Measurements from ENCODE around the gene GNL1. TPM values are rescaled to one million over a fixed set of nuclear protein-coding genes. Genes with fewer than 3 reads are reported as not detected.

Gene GNL1
- total RNA-seq, 5 donors from 2014 or later (not counting 1 experiment from before 2014, with no cell fraction given), result 65.5 to 167 (median 72.9) TPM

DNA sequence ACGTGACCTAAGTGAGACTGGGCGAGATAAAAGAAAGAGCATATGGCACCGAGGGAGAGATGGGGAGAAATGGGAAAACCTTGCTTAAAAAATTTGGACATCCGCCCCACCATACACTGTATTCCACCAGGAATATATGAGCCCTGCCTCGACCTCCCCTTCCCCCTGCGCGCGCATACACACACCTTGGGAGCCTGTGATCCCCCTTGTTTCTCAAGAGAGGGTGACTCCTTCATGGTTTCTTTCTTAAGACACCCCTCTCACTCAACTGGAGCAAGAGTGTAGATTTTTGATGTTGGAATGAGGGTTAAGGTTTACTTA lies 15.4 kb upstream of the GNL1 start:
- H3K36me3 Mint-ChIP-seq, result peaks cover 3% of the 10 kb centered on the region
- H3K27ac ChIP-seq (ENCODE audit: low read length), result peak overlapping the region; percentile 87
- H3K4me1 ChIP-seq (ENCODE audit: control insufficient read depth in 1 of 2, extremely low read depth in 1 of 2, insufficient read depth in 2 of 2, low read length in 2 of 2), result peaks cover 27 to 43% of the 10 kb centered on the region in 2 experiments
- peak overlapping the region; percentile 97 to 100 (median 98) for H3K4me3 Mint-ChIP-seq
- peak overlapping the region; percentile 98 to 99 for H3K27ac Mint-ChIP-seq
- no peaks in the 10 kb centered on the region for H3K27me3 Mint-ChIP-seq
- 0% methylated on average over 1 of the region's 8 CpGs for WGBS (ENCODE audit: insufficient coverage)
- peak overlapping the region; percentile 71 to 92 for H3K4me3 ChIP-seq (ENCODE audit: control insufficient read depth in 1 of 2, extremely low read depth in 1 of 2, low read length in 1 of 2)
- ATAC-seq (replicated peaks in 1 of 4), result no peak
- H3K36me3 ChIP-seq (ENCODE audit: control insufficient read depth in 2 of 2, extremely low read depth in 1 of 2, insufficient read depth in 1 of 2, low read length in 1 of 2), result peaks cover 3 to 12% of the 10 kb centered on the region in 2 donors
- ChIA-PET POLR2A (interaction anchor here (0.5 to 2.3 kb wide), 9 partner anchors 9 to 60 kb away, joined by 3 to 21 read pairs (median 4); partner anchors contain the start of genes GNL1 (in 1 of the 2) and PRR3 (in 1 of the 2)), CTCF (interaction anchor here in 1 of 2 donors (0.9 to 2.1 kb wide), 7 partner anchors 13 to 46 kb away, joined by 3 to 15 read pairs (median 5); partner anchors contain the start of genes MRPS18B and PRR3)
- DNase-seq, result no peak
- no peaks in the 10 kb centered on the region for H3K9me3 Mint-ChIP-seq
- H3K27me3 ChIP-seq (replicated peaks in 1 of 2; ENCODE audit: control insufficient read depth in 2 of 2, extremely low read depth in 1 of 2, insufficient read depth in 2 of 2, low read length in 1 of 2), result no peaks in the 10 kb centered on the region
- no peaks in the 10 kb centered on the region for H3K9me3 ChIP-seq
- H3K4me1 Mint-ChIP-seq, result peaks cover 64 to 74% (median 68%) of the 10 kb centered on the region in 3 donors

DNA sequence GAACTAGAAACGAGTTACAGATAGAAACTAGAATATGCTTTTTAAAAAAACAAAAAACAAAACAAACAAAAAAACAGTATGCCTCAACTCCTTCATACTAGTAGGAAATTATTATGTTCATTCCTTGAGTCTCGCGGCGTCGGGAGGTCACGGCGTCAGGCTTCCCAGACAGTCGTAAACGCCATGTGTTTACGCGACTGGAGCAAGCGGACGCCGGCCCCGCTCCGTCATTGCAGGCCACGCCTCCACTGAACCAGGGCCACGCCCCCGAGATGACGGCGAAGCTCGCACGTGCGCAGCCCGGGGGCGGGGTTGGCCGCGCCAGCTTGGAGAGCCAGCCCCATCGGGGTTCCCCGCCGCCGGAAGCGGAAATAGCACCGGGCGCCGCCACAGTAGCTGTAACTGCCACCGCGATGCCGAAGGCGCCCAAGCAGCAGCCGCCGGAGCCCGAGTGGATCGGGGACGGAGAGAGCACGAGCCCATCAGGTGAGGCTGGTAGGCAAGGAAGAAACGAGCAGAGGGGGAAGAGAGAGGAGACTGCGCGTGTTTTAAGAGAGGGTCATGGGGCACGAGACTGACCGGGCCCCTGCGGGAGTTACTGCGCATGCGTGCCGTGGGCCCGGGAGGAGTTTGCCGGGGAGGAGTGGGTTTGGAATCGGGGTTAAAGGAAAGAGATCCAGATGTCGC lies 14.9 kb upstream of the GNL1 start, which contains the start of gene ABCF1:
Gene ABCF1, plus strand, starts transcription at position 368 of the 687 bp plus-strand sequence. Its CDS starts 46 bp downstream, at position 414.
- peak within 1 kb of the TSS; percentile 98 to 99 for H3K27ac Mint-ChIP-seq
- CTCF ChIA-PET, result interaction anchor here in 1 of 2 donors (0.7 to 2.1 kb wide), 11 partner anchors 13 to 89 kb away, joined by 3 to 15 read pairs (median 4); partner anchors contain the start of genes GNL1, MRPS18B and PRR3

DNA sequence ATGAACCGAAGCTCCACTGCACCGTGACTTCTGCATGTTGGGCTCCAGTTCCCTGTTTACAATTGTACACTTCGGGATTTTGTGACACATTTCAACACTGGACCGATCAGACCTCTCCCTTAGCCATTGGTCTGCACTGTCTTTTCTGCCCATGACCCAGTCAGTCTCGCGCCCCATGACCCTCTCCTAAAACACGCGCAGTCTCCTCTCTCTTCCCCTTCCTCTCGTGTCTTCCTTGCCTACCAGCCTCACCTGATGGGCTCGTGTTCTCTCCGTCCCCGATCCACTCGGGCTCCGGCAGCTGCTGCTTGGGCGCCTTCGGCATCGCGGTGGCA lies 14.4 kb upstream of the GNL1 start:
- no peaks in the 10 kb centered on the region for H3K27me3 Mint-ChIP-seq
- H3K9me3 Mint-ChIP-seq, result no peaks in the 10 kb centered on the region
- ChIA-PET CTCF (interaction anchor here (0.6 to 2.1 kb wide), 13 partner anchors 12 to 107 kb away, joined by 3 to 15 read pairs (median 4); partner anchors contain the start of genes GNL1 (in 1 of the 2), MRPS18B (in 1 of the 2) and PRR3 (in 1 of the 2)), POLR2A (interaction anchor here (0.6 to 2.3 kb wide), 9 partner anchors 14 to 511 kb away, joined by 3 to 21 read pairs (median 4); partner anchors contain the start of genes GNL1 (in 2 of the 2) and PRR3 (in 2 of the 2))
- H3K36me3 Mint-ChIP-seq, result no peaks in the 10 kb centered on the region
- Histone ChIP-seq H3K27me3 (replicated peaks in 1 of 2; ENCODE audit: control insufficient read depth in 2 of 2, extremely low read depth in 1 of 2, insufficient read depth in 2 of 2, low read length in 1 of 2) (no peaks in the 10 kb centered on the region), H3K4me1 (ENCODE audit: control insufficient read depth in 1 of 2, extremely low read depth in 1 of 2, insufficient read depth in 2 of 2, low read length in 2 of 2) (peaks cover 27 to 42% of the 10 kb centered on the region in 2 experiments), H3K9me3 (no peaks in the 10 kb centered on the region), H3K36me3 (ENCODE audit: control insufficient read depth in 2 of 2, extremely low read depth in 1 of 2, insufficient read depth in 1 of 2, low read length in 1 of 2) (peaks cover 0 to 6% of the 10 kb centered on the region in 2 donors), H3K27ac (ENCODE audit: low read length) (peak overlapping the region; percentile 80), H3K4me3 (ENCODE audit: control insufficient read depth in 1 of 2, extremely low read depth in 1 of 2, low read length in 1 of 2) (peak overlapping the region; percentile 71 to 92)
- 7% methylated on average over 9 of the region's 18 CpGs for WGBS (ENCODE audit: insufficient coverage)
- DNase-seq (peak in 1 of 35 experiments; percentile 24), ATAC-seq (replicated peaks in 1 of 4) (peak; percentile 13 to 30 (median 20))
- H3K4me3 Mint-ChIP-seq, result peak overlapping the region; percentile 97 to 100 (median 98)
- peak overlapping the region; percentile 98 to 99 for H3K27ac Mint-ChIP-seq
- peaks cover 62 to 70% (median 69%) of the 10 kb centered on the region in 3 donors for H3K4me1 Mint-ChIP-seq

More for the DNA sequence above, 14.9 kb upstream of the GNL1 start, which contains the start of gene ABCF1:
- Mint-ChIP-seq H3K4me3 (peak within 1 kb of the TSS; percentile 97 to 100 (median 98)), H3K27me3 (no peaks in the 10 kb centered on the region), H3K36me3 (no peaks in the 10 kb centered on the region), H3K4me1 (peaks cover 62 to 69% (median 66%) of the 10 kb centered on the region in 3 donors), H3K9me3 (no peaks in the 10 kb centered on the region)
- under 1% methylated on average over 55 of the region's 59 CpGs for WGBS (ENCODE audit: insufficient coverage)
- POLR2A ChIA-PET, result interaction anchor here (0.5 to 2.3 kb wide), 11 partner anchors 10 to 233 kb away, joined by 3 to 21 read pairs (median 4); partner anchors contain the start of genes GNL1 (in 2 of the 2) and PRR3 (in 2 of the 2)
- no peaks in the 10 kb centered on the region for H3K9me3 ChIP-seq
- peaks cover 0 to 8% of the 10 kb centered on the region in 2 donors for H3K36me3 ChIP-seq (ENCODE audit: control insufficient read depth in 2 of 2, extremely low read depth in 1 of 2, insufficient read depth in 1 of 2, low read length in 1 of 2)
- DNase-seq (peak; percentile 97 to 100 (median 99)), ATAC-seq (replicated peaks in 1 of 4) (peak; percentile 94 to 98 (median 96))
- peak within 1 kb of the TSS; percentile 87 for H3K27ac ChIP-seq (ENCODE audit: low read length)
- peak within 1 kb of the TSS; percentile 71 to 92 for H3K4me3 ChIP-seq (ENCODE audit: control insufficient read depth in 1 of 2, extremely low read depth in 1 of 2, low read length in 1 of 2)
- no peaks in the 10 kb centered on the region for H3K27me3 ChIP-seq (replicated peaks in 1 of 2; ENCODE audit: control insufficient read depth in 2 of 2, extremely low read depth in 1 of 2, insufficient read depth in 2 of 2, low read length in 1 of 2)
- peaks cover 27 to 43% of the 10 kb centered on the region in 2 experiments for H3K4me1 ChIP-seq (ENCODE audit: control insufficient read depth in 1 of 2, extremely low read depth in 1 of 2, insufficient read depth in 2 of 2, low read length in 2 of 2)

DNA sequence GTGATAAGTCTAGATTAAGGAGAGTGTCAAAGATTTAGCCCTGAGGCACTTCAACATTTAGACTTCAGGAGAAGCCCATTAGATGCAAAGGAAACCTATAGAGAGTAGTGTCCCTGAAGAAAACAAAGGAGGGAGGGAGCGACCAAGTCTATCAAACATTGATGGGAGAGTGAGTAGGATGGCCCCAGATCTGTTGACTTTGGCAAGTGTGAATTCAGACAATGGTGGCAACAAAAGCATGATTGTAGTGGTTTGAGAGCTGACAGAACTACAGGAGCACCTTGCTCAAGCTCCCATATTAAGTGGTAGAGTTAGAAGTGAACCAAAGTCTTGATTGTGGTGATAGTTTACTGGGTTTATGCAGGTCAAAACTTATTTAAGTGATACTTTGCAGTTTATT lies 14.0 kb upstream of the GNL1 start:
- Mint-ChIP-seq H3K36me3 (no peaks in the 10 kb centered on the region), H3K4me1 (peaks cover 59 to 70% (median 69%) of the 10 kb centered on the region in 3 donors), H3K4me3 (peak overlapping the region; percentile 97 to 100 (median 98)), H3K9me3 (no peaks in the 10 kb centered on the region), H3K27me3 (no peaks in the 10 kb centered on the region), H3K27ac (peak overlapping the region; percentile 50 to 98)
- CTCF ChIA-PET, result interaction anchor here (0.6 to 2.1 kb wide), 10 partner anchors 13 to 107 kb away, joined by 3 to 15 read pairs (median 3); partner anchors contain the start of genes MRPS18B (in 1 of the 2) and PRR3 (in 1 of the 2)
- 78% methylated on average over 1 of the region's 1 CpG for WGBS (ENCODE audit: insufficient coverage)
- Histone ChIP-seq H3K4me3 (ENCODE audit: control insufficient read depth in 1 of 2, extremely low read depth in 1 of 2, low read length in 1 of 2) (peak overlapping the region; percentile 71 to 92), H3K27me3 (replicated peaks in 1 of 2; ENCODE audit: control insufficient read depth in 2 of 2, extremely low read depth in 1 of 2, insufficient read depth in 2 of 2, low read length in 1 of 2) (no peaks in the 10 kb centered on the region), H3K27ac (ENCODE audit: low read length) (no peak overlapping the region), H3K36me3 (ENCODE audit: control insufficient read depth in 2 of 2, extremely low read depth in 1 of 2, insufficient read depth in 1 of 2, low read length in 1 of 2) (peaks cover 0 to 1% of the 10 kb centered on the region in 2 donors), H3K4me1 (ENCODE audit: control insufficient read depth in 1 of 2, extremely low read depth in 1 of 2, insufficient read depth in 2 of 2, low read length in 2 of 2) (peaks cover 27 to 40% of the 10 kb centered on the region in 2 experiments), H3K9me3 (no peaks in the 10 kb centered on the region)
- no peak for ATAC-seq (replicated peaks in 1 of 4)
- POLR2A ChIA-PET, result interaction anchor here (0.6 to 2.3 kb wide), 8 partner anchors 13 to 510 kb away, joined by 3 to 21 read pairs (median 5); partner anchors contain the start of genes GNL1 (in 2 of the 2) and PRR3 (in 2 of the 2)
- peak in 1 of 35 experiments; percentile 21 for DNase-seq

DNA sequence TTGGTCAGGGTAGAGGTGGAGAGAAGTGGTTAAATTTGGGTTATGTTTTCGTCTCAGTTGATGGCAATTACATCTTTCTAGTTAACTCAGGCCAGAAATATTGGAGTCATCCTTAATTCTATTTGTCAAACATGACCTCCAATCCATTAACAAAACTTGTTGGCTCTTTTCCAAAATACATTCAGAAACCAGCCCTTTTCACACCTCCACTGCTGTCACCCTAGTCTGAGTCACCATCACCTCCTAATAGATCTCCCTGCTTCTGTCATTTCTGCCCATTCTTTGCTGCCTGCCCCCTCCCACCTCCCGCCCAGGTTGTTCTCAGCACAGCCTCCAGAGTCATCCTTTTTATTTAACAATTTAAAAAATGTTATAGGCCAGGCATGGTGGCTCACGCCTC lies 12.0 kb upstream of the GNL1 start:
- 54% methylated on average over 2 of the region's 3 CpGs for WGBS (ENCODE audit: insufficient coverage)
- no peaks in the 10 kb centered on the region for H3K27me3 Mint-ChIP-seq
- peaks cover 0 to under 1% of the 10 kb centered on the region in 2 donors for H3K36me3 ChIP-seq (ENCODE audit: control insufficient read depth in 2 of 2, extremely low read depth in 1 of 2, insufficient read depth in 1 of 2, low read length in 1 of 2)
- peaks cover 42 to 53% (median 51%) of the 10 kb centered on the region in 3 donors for H3K4me1 Mint-ChIP-seq
- no peaks in the 10 kb centered on the region for H3K9me3 Mint-ChIP-seq
- DNase-seq (peak in 7 of 35 experiments; percentile 11 to 62 (median 33)), ATAC-seq (replicated peaks in 1 of 4) (no peak)
- POLR2A ChIA-PET, result no interaction called here
- H3K27ac Mint-ChIP-seq, result no peak overlapping the region
- H3K4me3 ChIP-seq (ENCODE audit: control insufficient read depth in 1 of 2, extremely low read depth in 1 of 2, low read length in 1 of 2), result no peak overlapping the region
- H3K27me3 ChIP-seq (replicated peaks in 1 of 2; ENCODE audit: control insufficient read depth in 2 of 2, extremely low read depth in 1 of 2, insufficient read depth in 2 of 2, low read length in 1 of 2), result no peaks in the 10 kb centered on the region
- H3K36me3 Mint-ChIP-seq, result peaks cover 2% of the 10 kb centered on the region
- peaks cover 18 to 31% of the 10 kb centered on the region in 2 experiments for H3K4me1 ChIP-seq (ENCODE audit: control insufficient read depth in 1 of 2, extremely low read depth in 1 of 2, insufficient read depth in 2 of 2, low read length in 2 of 2)
- CTCF ChIA-PET, result no interaction called here
- H3K4me3 Mint-ChIP-seq, result no peak overlapping the region
- no peak overlapping the region for H3K27ac ChIP-seq (ENCODE audit: low read length)
- no peaks in the 10 kb centered on the region for H3K9me3 ChIP-seq

DNA sequence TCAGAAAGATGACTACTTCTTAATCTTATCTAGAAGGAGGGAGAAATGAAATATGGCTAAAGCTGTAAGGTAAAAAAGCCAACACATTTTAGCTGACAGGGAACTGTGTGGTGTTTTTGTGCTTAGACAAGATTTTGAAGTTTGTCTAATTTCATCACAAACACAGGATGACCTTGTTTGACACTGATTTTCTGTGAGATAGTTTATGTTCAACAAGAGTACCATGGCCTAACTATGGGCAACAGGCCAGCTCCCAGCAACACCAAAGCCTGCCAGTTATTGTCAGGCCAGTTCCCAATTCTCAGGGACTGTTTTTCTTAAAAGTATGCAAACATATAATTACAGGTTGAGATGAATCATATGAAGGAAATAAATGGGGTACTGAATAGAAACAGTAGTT lies 9.5 kb upstream of the GNL1 start:
- H3K4me3 ChIP-seq (ENCODE audit: control insufficient read depth in 1 of 2, extremely low read depth in 1 of 2, low read length in 1 of 2), result no peak overlapping the region
- ATAC-seq (replicated peaks in 1 of 4) (no peak), DNase-seq (no peak)
- H3K27ac ChIP-seq (ENCODE audit: low read length), result no peak overlapping the region
- ChIA-PET POLR2A (no interaction called here), CTCF (interaction anchor here in 1 of 2 donors (0.6 to 2.2 kb wide), 4 partner anchors 8 to 32 kb away, joined by 3 to 6 read pairs (median 4); partner anchors contain the start of gene PRR3)
- peaks cover 0 to 16% of the 10 kb centered on the region in 2 donors for H3K36me3 ChIP-seq (ENCODE audit: control insufficient read depth in 2 of 2, extremely low read depth in 1 of 2, insufficient read depth in 1 of 2, low read length in 1 of 2)
- H3K27me3 ChIP-seq (replicated peaks in 1 of 2; ENCODE audit: control insufficient read depth in 2 of 2, extremely low read depth in 1 of 2, insufficient read depth in 2 of 2, low read length in 1 of 2), result no peaks in the 10 kb centered on the region
- Mint-ChIP-seq H3K9me3 (no peaks in the 10 kb centered on the region), H3K27me3 (no peaks in the 10 kb centered on the region), H3K4me1 (peaks cover 19 to 33% (median 26%) of the 10 kb centered on the region in 3 donors), H3K36me3 (peaks cover 13% of the 10 kb centered on the region), H3K27ac (no peak overlapping the region), H3K4me3 (no peak overlapping the region)
- no peaks in the 10 kb centered on the region for H3K9me3 ChIP-seq
- H3K4me1 ChIP-seq (ENCODE audit: control insufficient read depth in 1 of 2, extremely low read depth in 1 of 2, insufficient read depth in 2 of 2, low read length in 2 of 2), result peaks cover 6 to 16% of the 10 kb centered on the region in 2 experiments

All from T-cell (primary cell).